Stimulated activated CD4-positive, alpha-beta T cell treated with anti-CD3 and anti-CD28 coated beads, TNF-alpha, amount 100 ng/mL, for 24 hours (primary cell): Measurements from ENCODE around the gene USP33.
"Not testable (repeated sequence)": the region's sequence is repeated elsewhere in the genome, so short reads cannot be mapped to it uniquely, and the experiment has no call there.

Source experiments
- DNase-seq, 3 experiments: peaks; one replicate each; pipeline ENCODE4 v3.0.0-alpha.2; 2020; ENCODE audit warnings: low read depth in 3 of 3

USP33 gene

GRCh38 chr1:77672374-77672773 lies 87.3 kb downstream of the USP33 start:
- DNase-seq = no peak

GRCh38 chr1:77671836-77672235 lies 87.8 kb downstream of the USP33 start:
- no peak for DNase-seq

- no peak for DNase-seq
These were observed 89.3 kb downstream of the USP33 start for GRCh38 chr1:77670330-77670729.

- DNase-seq = no peak
These were observed 90.7 kb downstream of the USP33 start for GRCh38 chr1:77668924-77669449.

GRCh38 chr1:77664939-77665516 lies 94.6 kb downstream of the USP33 start:
- DNase-seq = no peak

GRCh38 chr1:77661696-77662095 lies 98.0 kb downstream of the USP33 start:
- no peak for DNase-seq

GRCh38 chr1:77659879-77660593 lies 99.6 kb downstream of the USP33 start:
- DNase-seq = no peak

- no peak for DNase-seq
These were observed 101.4 kb downstream of the USP33 start for GRCh38 chr1:77658271-77658670.

- no peak for DNase-seq
These were observed 104.1 kb downstream of the USP33 start for GRCh38 chr1:77655431-77655974.

- DNase-seq = no peak
These were observed 106.6 kb downstream of the USP33 start for GRCh38 chr1:77652970-77653516.

GRCh38 chr1:77652268-77652667 lies 107.4 kb downstream of the USP33 start:
- no peak for DNase-seq

- DNase-seq = no peak
These were observed 110.5 kb downstream of the USP33 start for GRCh38 chr1:77649127-77649526.

- not testable (repeated sequence) for DNase-seq
These were observed 113.4 kb downstream of the USP33 start for GRCh38 chr1:77646224-77646623.
